Measurements from ENCODE around the gene SPTBN4.
"Not testable (repeated sequence)": the region's sequence is repeated elsewhere in the genome, so short reads cannot be mapped to it uniquely, and the experiment has no call there.

The SPTBN4 gene

GRCh38 chr19:40466985-40467734 lies at the start of gene SPTBN4:
Gene SPTBN4 (plus strand): TSS chr19:40467001. CDS start chr19:40472622, 5,621 bp downstream.
- DNase-seq = peak; percentile 19

GRCh38 chr19:40417643-40417981 lies 49.2 kb upstream of the SPTBN4 start:
- no peak for DNase-seq

GRCh38 chr19:40418040-40418439 lies 48.8 kb upstream of the SPTBN4 start:
- no peak for DNase-seq

GRCh38 chr19:40419066-40419612 lies 47.7 kb upstream of the SPTBN4 start:
- peak; percentile 87 for DNase-seq

- DNase-seq = no peak
Observed at GRCh38 chr19:40419780-40420179, 47.0 kb upstream of the SPTBN4 start.

GRCh38 chr19:40420451-40420765 lies 46.4 kb upstream of the SPTBN4 start:
- no peak for DNase-seq

GRCh38 chr19:40420766-40421765 lies 45.7 kb upstream of the SPTBN4 start:
- DNase-seq = peak; percentile 91

GRCh38 chr19:40421993-40422747 lies 44.6 kb upstream of the SPTBN4 start:
- DNase-seq = no peak

GRCh38 chr19:40422748-40423566 lies 43.8 kb upstream of the SPTBN4 start:
- DNase-seq = no peak

- DNase-seq = no peak
Observed at GRCh38 chr19:40423938-40424337, 42.9 kb upstream of the SPTBN4 start.

GRCh38 chr19:40424637-40425449 lies 42.0 kb upstream of the SPTBN4 start:
- no peak for DNase-seq

- peak; percentile 100 for DNase-seq
Observed at GRCh38 chr19:40425450-40426287, 41.1 kb upstream of the SPTBN4 start, which contains the start of gene SERTAD1. Gene SERTAD1 (minus strand): TSS chr19:40425992. CDS start chr19:40423546, 2,446 bp downstream.

- DNase-seq = not testable (repeated sequence)
Observed at GRCh38 chr19:40428197-40428596, 38.6 kb upstream of the SPTBN4 start.

- not testable (repeated sequence) for DNase-seq
Observed at GRCh38 chr19:40430242-40430641, 36.6 kb upstream of the SPTBN4 start.

GRCh38 chr19:40431698-40432097 lies 35.1 kb upstream of the SPTBN4 start:
- no peak for DNase-seq

- not testable (repeated sequence) for DNase-seq
Observed at GRCh38 chr19:40432760-40433159, 34.0 kb upstream of the SPTBN4 start.

- peak; percentile 93 for DNase-seq
Observed at GRCh38 chr19:40433391-40434216, 33.2 kb upstream of the SPTBN4 start.

GRCh38 chr19:40438284-40438683 lies 28.5 kb upstream of the SPTBN4 start:
- no peak for DNase-seq

GRCh38 chr19:40441719-40442253 lies 25.0 kb upstream of the SPTBN4 start:
- no peak for DNase-seq
